GM12878 (cell line): ENCODE measurements around the gene ZMAT3. TPM values are rescaled to one million over a fixed set of nuclear protein-coding genes. Genes with fewer than 3 reads are reported as not detected.

Experiments
- ATAC-seq: fragments of 200-7000 bp; cut with Tn5 transposase; 3 replicates; pipeline ENCODE4 v1.9.1; 2020; ENCODE audit warnings: mild to moderate bottlenecking, moderate library complexity
- BruUV-seq: library from RNA; stranded (reverse); fragments of 400-500 nt; replicated peaks from 2 replicates; lab custom pipeline; 2021; lab: Mats Ljungman, UMichigan
- CTCF ChIA-PET: fragments of 300-600 bp; sonication (Branson Sonifier 250); formaldehyde crosslinking; extraction: SDS; loops from one replicate; lab custom pipeline; 2021; ENCODE audit warnings: inconsistent platforms; lab: Yijun Ruan, JAX
- POLR2A ChIA-PET: fragments of 350-600 bp; formaldehyde crosslinking; extraction: SDS; loops from one replicate; lab custom pipeline; 2021; ENCODE audit warnings: inconsistent platforms; lab: Charles Lee
- RAD21 ChIA-PET: fragments of 300-600 bp; sonication (Branson Sonifier 250); formaldehyde crosslinking; loops from one replicate; lab custom pipeline; 2023; ENCODE audit warnings: antibody characterized with exemption; ENCODE audit not compliant: unreplicated experiment; lab: Charles Lee
- SMC1A ChIA-PET: fragments of 300-600 bp; sonication (Branson Sonifier 250); formaldehyde crosslinking; loops from one replicate; lab custom pipeline; 2023; ENCODE audit not compliant: unreplicated experiment, uncharacterized antibody; lab: Charles Lee
- DNase-seq: peaks from one replicate; pipeline ENCODE4 v3.0.0-alpha.2; 2011; ENCODE audit warnings: low read depth, low spot score
- FAIRE-seq: peaks from 3 replicates; lab custom pipeline; 2011; peaks lifted over from hg19 to GRCh38; lab: Jason Lieb, UNC
- H2AFZ ChIP-seq: 2 replicates; pipeline ENCODE4 v1.6.0; 2011; ENCODE audit warnings: low read depth, low read length, control low read depth; ENCODE audit not compliant: control insufficient read depth
- H3K27ac ChIP-seq: 2 replicates; pipeline ENCODE4 v1.5.1; 2011; ENCODE audit warnings: control low read depth; ENCODE audit not compliant: control insufficient read depth, insufficient read depth
- H3K27me3 ChIP-seq, 2 experiments: replicated peaks in 1 of 2; 2 replicates each; pipeline versions ENCODE4 v1.6.0 to v1.6.1; 2011; ENCODE audit warnings: low read length in 1 of 2; ENCODE audit not compliant: control insufficient read depth in 2 of 2, insufficient read depth in 2 of 2
- H3K36me3 ChIP-seq, 2 experiments: 2 replicates each; pipeline ENCODE4 v1.5.1; 2011; ENCODE audit warnings: low read length in 1 of 2; ENCODE audit not compliant: control insufficient read depth in 2 of 2, insufficient read depth in 2 of 2
- H3K4me1 ChIP-seq: 2 replicates; pipeline ENCODE4 v1.6.1; 2011; ENCODE audit warnings: mild to moderate bottlenecking, low read length, moderate library complexity, mixed read lengths; ENCODE audit not compliant: control insufficient read depth, insufficient read depth
- H3K4me2 ChIP-seq: 2 replicates; pipeline ENCODE4 v1.6.0; 2011; ENCODE audit warnings: control low read depth; ENCODE audit not compliant: control insufficient read depth, insufficient read depth
- H3K4me3 ChIP-seq: fragments of 200-600 bp; sonication (generic); 2 replicates; pipeline ENCODE4 v1.5.1; 2016
- H3K79me2 ChIP-seq: 2 replicates; pipeline ENCODE4 v1.6.0; 2011; ENCODE audit warnings: low read length; ENCODE audit not compliant: control insufficient read depth, insufficient read depth
- H3K9ac ChIP-seq: 2 replicates; pipeline ENCODE4 v1.8.0; 2011; ENCODE audit warnings: low read length, control low read depth, mixed read lengths; ENCODE audit not compliant: control insufficient read depth, insufficient read depth
- H3K9me3 ChIP-seq: replicated peaks from 3 replicates; pipeline ENCODE4 v1.5.1; 2011; ENCODE audit warnings: mild to moderate bottlenecking, low read length; ENCODE audit not compliant: control insufficient read depth, insufficient read depth
- H4K20me1 ChIP-seq: 2 replicates; pipeline ENCODE4 v1.6.0; 2011; ENCODE audit not compliant: control insufficient read depth, insufficient read depth
- ATF2 ChIP-seq: IDR thresholded peaks from 2 replicates; pipeline ENCODE4 v1.6.1; 2012; ENCODE audit warnings: low read length, inconsistent platforms
- BCL11A ChIP-seq: IDR thresholded peaks from 2 replicates; pipeline ENCODE4 v1.6.1; 2011; ENCODE audit warnings: low read depth, low read length
- CBX5 ChIP-seq: sonication (generic); IDR thresholded peaks from 2 replicates; pipeline ENCODE4 v1.6.1; 2016; ENCODE audit warnings: low read depth, moderate library complexity, mild to moderate bottlenecking, inconsistent platforms
- CREM ChIP-seq: IDR thresholded peaks from 2 replicates; pipeline ENCODE4 v1.6.1; 2014; ENCODE audit warnings: antibody characterized with exemption, low read depth
- EED ChIP-seq: sonication (generic); IDR thresholded peaks from 2 replicates; pipeline ENCODE4 v1.6.1; 2016; ENCODE audit warnings: antibody characterized with exemption, low read depth
- FOXM1 ChIP-seq: IDR thresholded peaks from 2 replicates; pipeline ENCODE4 v1.6.1; 2012; ENCODE audit warnings: low read depth, mild to moderate bottlenecking, inconsistent platforms, low read length, moderate library complexity
- HDAC2 ChIP-seq: fragments of 200-600 bp; sonication (generic); IDR thresholded peaks from 2 replicates; pipeline ENCODE4 v1.6.1; 2017
- IKZF1 ChIP-seq: fragments of 450-650 bp; conservative IDR thresholded peaks from 2 replicates; pipeline ENCODE4 v1.6.1; 2017; ENCODE audit warnings: antibody characterized with exemption, mild to moderate bottlenecking
- IKZF2 ChIP-seq, 2 experiments: fragments of 450-650 bp; IDR thresholded peaks; 2 replicates each; pipeline ENCODE4 v1.6.1; 2017; ENCODE audit warnings: mild to moderate bottlenecking in 2 of 2, moderate library complexity in 2 of 2
- MEF2A ChIP-seq: IDR thresholded peaks from 2 replicates; pipeline ENCODE4 v1.6.1; 2011; ENCODE audit warnings: low read depth, mild to moderate bottlenecking, low read length, moderate library complexity; ENCODE audit not compliant: insufficient read depth
- MTA2 ChIP-seq: fragments of 450-650 bp; IDR thresholded peaks from 2 replicates; pipeline ENCODE4 v1.6.1; 2016; ENCODE audit warnings: low read depth, mild to moderate bottlenecking, moderate library complexity
- NFIC ChIP-seq: IDR thresholded peaks from 2 replicates; pipeline ENCODE4 v1.6.1; 2012; ENCODE audit warnings: low read depth, mild to moderate bottlenecking, inconsistent platforms, low read length, moderate library complexity
- POLR2AphosphoS2 ChIP-seq: IDR thresholded peaks from 2 replicates; pipeline ENCODE4 v1.6.1; 2011; ENCODE audit warnings: low read depth, mild to moderate bottlenecking, low read length, improper control_type of control experiment, moderate library complexity
- POLR2AphosphoS5 ChIP-seq: IDR thresholded peaks from 2 replicates; pipeline ENCODE4 v1.6.1; 2011; ENCODE audit warnings: mild to moderate bottlenecking, low read length, inconsistent platforms
- POU2F2 ChIP-seq: IDR thresholded peaks from 3 replicates; pipeline ENCODE4 v1.6.1; 2011; ENCODE audit warnings: low read depth, mild to moderate bottlenecking, low read length, borderline replicate concordance
- RB1 ChIP-seq: fragments of 450-650 bp; formaldehyde crosslinking; IDR thresholded peaks from 2 replicates; pipeline ENCODE4 v1.6.1; 2017; ENCODE audit warnings: mild to moderate bottlenecking, borderline replicate concordance
- RELB ChIP-seq: fragments of 450-650 bp; IDR thresholded peaks from 2 replicates; pipeline ENCODE4 v1.6.1; 2017; ENCODE audit warnings: low read depth, mild to moderate bottlenecking, moderate library complexity
- RUNX3 ChIP-seq: IDR thresholded peaks from 2 replicates; pipeline ENCODE4 v1.6.1; 2012; ENCODE audit warnings: low read length, inconsistent platforms
- SP1 ChIP-seq: IDR thresholded peaks from one replicate; pipeline ENCODE4 v1.6.1; 2011; ENCODE audit warnings: low read depth, low read length
- TCF12 ChIP-seq: IDR thresholded peaks from 2 replicates; pipeline ENCODE4 v1.6.1; 2011; ENCODE audit warnings: low read depth, mild to moderate bottlenecking, low read length
- ZNF207 ChIP-seq: fragments of 450-650 bp; IDR thresholded peaks from 2 replicates; pipeline ENCODE4 v1.6.1; 2014; ENCODE audit warnings: antibody characterized with exemption, mild to moderate bottlenecking, borderline replicate concordance
- WGBS: methylation state at CpG from one replicate; pipeline ENCODE4 v1.1.6; 2016; ENCODE audit warnings: low lambda C conversion rate; ENCODE audit not compliant: insufficient replicate concordance, insufficient coverage; ENCODE audit errors: missing lambda C conversion rate; 5-methylcytosine and 5-hydroxymethylcytosine counted together
- in situ Hi-C: fragments of 300-500 bp; cut with MboI; formaldehyde crosslinking; loops from 9 replicates; pipeline ENCODE4 v1.14.3; 2018; ENCODE audit warnings: mixed read lengths
- intact Hi-C: fragments of 100-400 bp; cut with micrococcal nuclease; formaldehyde crosslinking; loops from one replicate; pipeline ENCODE4 v1.14.2; 2022; ENCODE audit not compliant: unreplicated experiment
- polyA plus RNA-seq, 11 experiments: library from polyadenylated mRNA; depleted of rRNA in 4 of 11; unstranded in 6 of 11; stranded (reverse) in 5 of 11; fragments of >200 nt; fragmentation: Nextera tagmentation in 4 of 11; fragmentation: Illumina TruSeq in 1 of 11; extraction: Ambion mirVana in 4 of 11; extraction: Trizol in 1 of 11; gene quantifications; 1 replicate in 1 of 11; 2 replicates in 10 of 11; pipeline versions ENCODE4 v1.2.1 to v1.2.3, GENCODE V29; 2011 to 2016; ENCODE audit warnings: inconsistent platforms in 2 of 11, missing spikeins in 2 of 11, low read depth in 1 of 11
- total RNA-seq, 4 experiments: library from RNA; depleted of rRNA in 3 of 4; stranded (reverse); fragments of >200 nt in 3 of 4; fragmentation: Illumina TruSeq in 1 of 4; extraction: Trizol in 1 of 4; gene quantifications; 2 replicates each; pipeline versions ENCODE4 v1.2.1 to v1.2.3, GENCODE V29; 2013 to 2021

ZMAT3 gene
- total and polyA plus RNA-seq, 10 of the 15 experiments (the other 5 are each of a cell fraction or from before 2014, with no cell fraction given) = 6.2 to 55.9 (median 25.8) TPM

GRCh38 chr3:179076243-179077027 lies 4.8 kb upstream of the ZMAT3 start:
- POLR2A ChIA-PET = interaction anchor here (0.8 to 2.2 kb wide), 3 partner anchors 10 to 30 kb away, joined by 3 to 9 read pairs (median 5); no protein-coding TSS in a partner anchor
- intact Hi-C loops = loop anchor here (10.0 kb wide), 1 partner anchor 642 kb away; no protein-coding TSS in a partner anchor
- 0 out of 2 replicates have a peak, but pooled peaks have one; percentile 38 for TF ChIP-seq ATF2
- TF ChIP-seq IKZF1 = peak; percentile 23; the same call in 1 of the 2 replicates
- TF ChIP-seq RUNX3 = peak; percentile 46; the same call in 1 of the 2 replicates
- TF ChIP-seq POU2F2 = no peak
- TF ChIP-seq RB1 = no peak
- peak; percentile 52; the same call in 1 of the 2 replicates for TF ChIP-seq RELB
- TF ChIP-seq BCL11A = peak; percentile 26; the same call in 1 of the 2 replicates
- peak; percentile 23; the same call in 1 of the 2 replicates for TF ChIP-seq MTA2
- no peak for TF ChIP-seq HDAC2
- TF ChIP-seq NFIC = 0 out of 2 replicates have a peak, but pooled peaks have one; percentile 42
- no peak for TF ChIP-seq POLR2AphosphoS2
- TF ChIP-seq SP1 = no peak
- peak; percentile 55; the same call in 1 of the 2 replicates for TF ChIP-seq FOXM1
- TF ChIP-seq EED = peak; percentile 71; the same call in 1 of the 2 replicates
- peak; percentile 62 to 66 for TF ChIP-seq IKZF2 (IDR thresholded peaks at IDR 0.05)
- TF ChIP-seq CREM = peak; percentile 33; the same call in 1 of the 2 replicates
- TF ChIP-seq CBX5 = no peak
- no peak for TF ChIP-seq ZNF207
- TF ChIP-seq TCF12 = peak; percentile 64; the same call in 1 of the 2 replicates
- peak; percentile 64; the same call in 1 of the 2 replicates for TF ChIP-seq MEF2A
- TF ChIP-seq POLR2AphosphoS5 = no peak

More at GRCh38 chr3:179076243-179077027, 4.8 kb upstream of the ZMAT3 start:
- ChIA-PET CTCF (interaction anchor here (0.9 to 3.2 kb wide), 14 partner anchors 12 to 248 kb away, joined by 3 to 18 read pairs (median 4); partner anchors contain the start of gene PIK3CA), SMC1A (interaction anchor here (0.6 to 3.8 kb wide), 18 partner anchors 8 to 481 kb away, joined by 3 to 24 read pairs (median 4); partner anchors contain the start of gene PIK3CA), RAD21 (interaction anchor here (0.6 to 2.0 kb wide), 14 partner anchors 8 to 1926 kb away, joined by 3 to 14 read pairs (median 4); no protein-coding TSS in a partner anchor)
- FAIRE-seq (no peak), ATAC-seq (peak; percentile 52), DNase-seq (no peak)
- BruUV-seq = no TSS peak
- peak overlapping the region; percentile 74 for H3K4me2 ChIP-seq
- H3K27me3 ChIP-seq = no peaks in the 10 kb centered on the region
- H3K79me2 ChIP-seq = peaks cover 6% of the 10 kb centered on the region
- H3K27ac ChIP-seq = peak overlapping the region; percentile 35; the same call in 1 of the 2 replicates
- H3K9me3 ChIP-seq = no peaks in the 10 kb centered on the region
- in situ Hi-C loops = no loop called here
- 22% methylated on average over 4 of the region's 4 CpGs for WGBS
- H3K9ac ChIP-seq = peak overlapping the region; percentile 37; the same call in 1 of the 2 replicates
- peaks cover 23% of the 10 kb centered on the region for H3K4me1 ChIP-seq
- H3K36me3 ChIP-seq = no peaks in the 10 kb centered on the region
- H4K20me1 ChIP-seq = no peaks in the 10 kb centered on the region
- peak overlapping the region; percentile 22; the same call in 1 of the 2 replicates for H3K4me3 ChIP-seq
- peak overlapping the region; percentile 55 for H2AFZ ChIP-seq
